BE2C (cell line): ENCODE results near the gene CCDC185.

Experiments
- DNase-seq: peaks from one replicate; pipeline ENCODE4 v3.0.0-alpha.2; 2020
- H3K27me3 ChIP-seq: fragments of 250-450 bp; sonication (Bioruptor Pico); 2 replicates; pipeline ENCODE4 v1.5.1; 2020; ENCODE audit warnings: mild to moderate bottlenecking
- H3K36me3 ChIP-seq: fragments of 250-450 bp; sonication (Bioruptor Pico); 2 replicates; pipeline ENCODE4 v1.5.1; 2020; ENCODE audit warnings: mild to moderate bottlenecking
- H3K4me1 ChIP-seq: fragments of 250-450 bp; sonication (Bioruptor Pico); 2 replicates; pipeline ENCODE4 v1.5.1; 2020
- H3K4me3 ChIP-seq: 2 replicates; pipeline ENCODE4 v1.5.1; 2011; ENCODE audit warnings: low read depth, low read length
- H3K9me3 ChIP-seq: fragments of 250-450 bp; sonication (Bioruptor Pico); 2 replicates; pipeline ENCODE4 v1.5.1; 2020
- CTCF ChIP-seq: IDR thresholded peaks from 2 replicates; pipeline ENCODE4 v1.5.1; 2012; ENCODE audit warnings: mild to moderate bottlenecking, low read depth, low read length

Gene CCDC185

GRCh38 chr1:223348439-223348838 is 44.8 kb upstream of the CCDC185 start:
- DNase-seq, result no peak
- Histone ChIP-seq H3K4me3 (no peak overlapping the region), H3K36me3 (no peaks in the 10 kb centered on the region), H3K27me3 (peaks cover 23% of the 10 kb centered on the region), H3K4me1 (no peaks in the 10 kb centered on the region), H3K9me3 (no peaks in the 10 kb centered on the region)
- TF ChIP-seq CTCF, result no peak

- Histone ChIP-seq H3K27me3 (peaks cover 27% of the 10 kb centered on the region), H3K36me3 (no peaks in the 10 kb centered on the region), H3K4me1 (no peaks in the 10 kb centered on the region), H3K9me3 (no peaks in the 10 kb centered on the region), H3K4me3 (no peak overlapping the region)
- TF ChIP-seq CTCF, result no peak
- DNase-seq, result peak; percentile 29
Measured at GRCh38 chr1:223349241-223349640, 44.0 kb upstream of the CCDC185 start.

GRCh38 chr1:223350361-223350908 is 42.8 kb upstream of the CCDC185 start:
- TF ChIP-seq CTCF, result no peak
- Histone ChIP-seq H3K4me3 (no peak overlapping the region), H3K36me3 (no peaks in the 10 kb centered on the region), H3K9me3 (no peaks in the 10 kb centered on the region), H3K4me1 (no peaks in the 10 kb centered on the region), H3K27me3 (peaks cover 38% of the 10 kb centered on the region)
- DNase-seq, result no peak

GRCh38 chr1:223352944-223353343 is 40.3 kb upstream of the CCDC185 start:
- Histone ChIP-seq H3K9me3 (no peaks in the 10 kb centered on the region), H3K27me3 (peaks cover 48% of the 10 kb centered on the region), H3K4me1 (no peaks in the 10 kb centered on the region), H3K4me3 (no peak overlapping the region), H3K36me3 (no peaks in the 10 kb centered on the region)
- TF ChIP-seq CTCF, result no peak
- no peak for DNase-seq

- DNase-seq, result no peak
- Histone ChIP-seq H3K4me3 (no peak overlapping the region), H3K27me3 (peaks cover 58% of the 10 kb centered on the region), H3K4me1 (no peaks in the 10 kb centered on the region), H3K9me3 (no peaks in the 10 kb centered on the region), H3K36me3 (no peaks in the 10 kb centered on the region)
- TF ChIP-seq CTCF, result no peak
Measured at GRCh38 chr1:223353939-223354338, 39.3 kb upstream of the CCDC185 start.

GRCh38 chr1:223355699-223356098 is 37.5 kb upstream of the CCDC185 start:
- Histone ChIP-seq H3K9me3 (no peaks in the 10 kb centered on the region), H3K4me1 (no peaks in the 10 kb centered on the region), H3K4me3 (no peak overlapping the region), H3K36me3 (no peaks in the 10 kb centered on the region), H3K27me3 (peaks cover 72% of the 10 kb centered on the region)
- TF ChIP-seq CTCF, result no peak
- DNase-seq, result no peak
